Metanephros (tissue), 2 donors: ENCODE measurements around the gene RBM27. TPM values are rescaled to one million over a fixed set of nuclear protein-coding genes. Genes with fewer than 3 reads are reported as not detected.

ENCODE experiments used
- small RNA-seq: library from RNA; depleted of rRNA; stranded (forward); fragments of <200 nt; gene quantifications from one replicate; pipeline ENCODE3, GENCODE V24; 2014; ENCODE audit warnings: low replicate concordance
- total RNA-seq: library from RNA; depleted of rRNA; stranded (reverse); fragments of >200 nt; gene quantifications from one replicate; pipeline ENCODE4 v1.2.3, GENCODE V29; 2014

RBM27 gene
- total RNA-seq: 32.2 TPM

DNA sequence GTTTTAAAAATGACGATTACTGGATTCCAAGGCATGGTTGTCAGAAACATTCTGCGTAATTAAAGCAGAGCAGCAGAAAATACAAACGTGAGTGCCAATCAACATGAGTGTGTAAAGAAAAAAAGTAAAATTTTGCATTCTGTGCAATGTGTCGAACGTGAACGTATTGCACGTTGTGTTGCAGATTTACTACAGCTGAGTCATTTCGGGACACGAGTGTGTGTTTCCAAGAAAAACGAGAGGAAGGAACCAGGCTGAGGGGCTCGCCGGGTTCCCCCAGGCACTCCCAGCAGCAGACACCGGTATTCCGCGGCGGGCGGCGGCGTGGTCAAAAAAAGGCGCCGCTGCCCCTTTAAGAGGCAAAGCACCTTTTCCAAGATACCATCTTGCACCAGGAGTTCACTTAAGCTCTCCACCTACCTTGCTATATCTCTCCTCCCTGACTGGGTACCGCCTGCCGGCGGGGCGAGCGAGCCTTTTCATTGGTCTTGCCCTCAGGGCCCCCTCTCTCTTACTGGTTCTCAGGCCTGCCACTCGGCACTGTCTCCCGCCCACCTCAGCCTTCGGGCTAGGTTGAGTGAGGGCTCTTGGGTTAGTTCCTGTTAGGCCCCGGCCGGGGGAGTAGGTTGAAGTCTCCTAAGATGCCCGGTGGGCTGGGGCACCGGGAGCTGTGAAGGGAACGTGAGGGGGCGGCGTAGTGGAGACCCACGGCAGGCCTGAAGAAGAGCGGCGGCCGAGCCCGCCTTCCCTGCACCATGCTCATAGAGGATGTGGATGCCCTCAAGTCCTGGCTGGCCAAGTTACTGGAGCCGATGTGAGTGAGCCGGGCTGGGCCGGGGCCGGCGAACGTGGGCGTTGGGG lies at the start of gene RBM27:
TSS of gene RBM27 (plus strand) at position 595 of the 861 bp plus-strand sequence. CDS start at position 756, 161 bp downstream.

Small RNA genes within 50 kb of the gene (small RNA-seq; reads per million reads assigned to genes)
- gene RNU7-180P: not detected

Other genes with a start within 250 kb of the RBM27 start
- not detected for gene PLAC8L1, start 98.0 kb upstream of the RBM27 start, total RNA-seq
- gene LARS1, start 21.0 kb upstream of the RBM27 start, total RNA-seq: 94.6 TPM
- 0.12 TPM for gene POU4F3, start 135.2 kb downstream of the RBM27 start, total RNA-seq
- gene TCERG1, start 243.7 kb downstream of the RBM27 start, total RNA-seq: 69.2 TPM